ENCODE results near the gene POU5F2.

POU5F2 gene

DNA sequence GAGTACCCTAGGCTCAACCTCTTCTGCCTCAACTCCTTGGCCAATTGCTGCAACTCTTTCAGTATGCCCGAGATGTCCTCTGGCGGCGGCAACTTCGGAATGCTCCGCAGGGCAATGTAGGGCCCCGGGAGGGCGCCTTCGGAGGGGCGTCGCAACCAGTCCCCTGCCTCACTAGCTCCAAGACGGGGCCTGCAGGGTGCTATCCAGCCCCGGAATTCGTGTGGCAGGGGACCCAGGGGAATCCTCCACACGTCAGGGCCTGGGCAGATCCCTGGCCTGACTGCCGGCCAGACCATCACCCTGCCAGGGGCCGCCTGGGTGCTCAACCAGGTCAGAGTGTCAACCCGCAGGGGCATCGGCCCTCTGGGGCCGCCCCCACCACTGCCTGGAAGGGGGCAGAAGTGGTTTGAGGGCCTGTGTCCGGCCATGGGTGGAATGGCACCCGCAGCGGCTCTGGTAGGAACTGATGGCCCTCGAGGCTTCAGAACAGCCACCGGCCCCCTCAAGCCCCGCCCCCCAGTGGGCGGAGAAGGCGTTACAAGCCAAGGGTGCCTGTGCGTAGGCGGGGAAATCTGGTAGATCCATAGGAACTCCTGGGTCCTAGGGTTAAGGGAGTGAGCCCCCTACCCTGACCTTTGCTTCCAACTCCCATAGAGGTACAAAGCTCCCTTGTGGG, at the start of gene POU5F2:
Gene POU5F2, minus strand, starts transcription at position 465 of the 676 bp plus-strand sequence. Its CDS starts 37 bp downstream, at position 428.
- no peak within 1 kb of the TSS for H3K4me3 ChIP-seq (ENCODE audit: low read depth, low read length)
- DNase-seq (ENCODE audit: low read depth, low spot score), result no peak
- ChIA-PET CTCF (no interaction called here), POLR2A (no interaction called here)
- no peak for TF ChIP-seq CTCF (IDR thresholded peaks at IDR 0.05; ENCODE audit: insufficient read depth, low read length, missing control alignments)

DNA sequence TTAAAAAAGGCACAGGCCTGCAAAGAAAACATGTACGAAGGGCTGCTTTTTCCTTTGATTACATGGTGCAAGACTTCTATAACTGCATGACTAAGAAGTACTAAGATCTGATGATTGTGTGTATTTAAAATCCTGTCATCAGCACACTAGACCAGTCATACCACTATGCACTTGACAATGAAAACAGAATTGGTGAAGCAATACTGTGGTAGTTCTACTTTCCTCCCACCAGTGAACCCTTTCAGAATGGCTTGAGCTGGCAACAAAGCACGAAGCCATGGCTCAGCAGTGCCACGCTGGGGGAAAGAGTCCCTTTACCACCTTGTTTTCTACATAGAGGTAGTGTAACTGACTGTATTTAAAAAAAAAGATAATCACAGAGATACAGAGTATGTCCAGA, 49.0 kb upstream of the POU5F2 start:
- POLR2A ChIA-PET, result no interaction called here
- no peak for DNase-seq (ENCODE audit: low read depth, low spot score)
- CTCF ChIA-PET, result interaction anchor here (1.5 to 5.0 kb wide), 6 partner anchors 10 to 191 kb away, joined by 3 to 41 read pairs (median 4); no protein-coding TSS in a partner anchor
- no peak for TF ChIP-seq CTCF (IDR thresholded peaks at IDR 0.05; ENCODE audit: insufficient read depth, low read length, missing control alignments)
- no peak overlapping the region for H3K4me3 ChIP-seq (ENCODE audit: low read depth, low read length)

GRCh38 chr5:93789173-93790067, 48.0 kb upstream of the POU5F2 start:
- DNase-seq (ENCODE audit: low read depth, low spot score), result peak; percentile 12
- CTCF ChIA-PET, result interaction anchor here (0.7 to 5.0 kb wide), 11 partner anchors 11 to 207 kb away, joined by 3 to 41 read pairs (median 4); partner anchors contain the start of gene NR2F1
- no peak for TF ChIP-seq CTCF (IDR thresholded peaks at IDR 0.05; ENCODE audit: insufficient read depth, low read length, missing control alignments)
- H3K4me3 ChIP-seq (ENCODE audit: low read depth, low read length), result no peak overlapping the region
- POLR2A ChIA-PET, result no interaction called here

GRCh38 chr5:93787598-93787997, 46.2 kb upstream of the POU5F2 start:
- ChIA-PET CTCF (interaction anchor here (5.0 kb wide), 1 partner anchor 179 kb away, joined by 25 read pairs; no protein-coding TSS in a partner anchor), POLR2A (no interaction called here)
- no peak for TF ChIP-seq CTCF (IDR thresholded peaks at IDR 0.05; ENCODE audit: insufficient read depth, low read length, missing control alignments)
- no peak overlapping the region for H3K4me3 ChIP-seq (ENCODE audit: low read depth, low read length)
- DNase-seq (ENCODE audit: low read depth, low spot score), result no peak

DNA sequence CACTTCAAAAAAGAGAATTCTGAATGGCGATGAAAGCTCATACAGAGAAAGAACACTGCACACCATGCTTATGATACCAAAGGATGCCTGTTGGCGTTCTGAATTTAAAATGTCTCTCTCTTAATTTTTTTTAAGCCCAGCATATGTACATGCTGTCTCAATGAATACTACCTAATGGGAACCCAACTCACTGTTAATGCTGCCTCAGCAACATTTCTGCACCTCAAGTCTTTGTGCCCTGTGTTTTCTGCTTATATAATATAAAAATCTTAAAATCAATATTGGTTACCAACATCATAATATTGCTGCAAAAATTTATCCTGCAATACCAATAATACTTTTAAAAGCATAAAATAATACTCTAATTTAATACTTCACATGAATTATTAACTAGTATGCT, 44.1 kb upstream of the POU5F2 start:
- no peak overlapping the region for H3K4me3 ChIP-seq (ENCODE audit: low read depth, low read length)
- CTCF ChIA-PET, result interaction anchor here (0.7 to 3.7 kb wide), 3 partner anchors 15 to 201 kb away, joined by 3 to 19 read pairs (median 17); no protein-coding TSS in a partner anchor
- no peak for TF ChIP-seq CTCF (IDR thresholded peaks at IDR 0.05; ENCODE audit: insufficient read depth, low read length, missing control alignments)
- no peak for DNase-seq (ENCODE audit: low read depth, low spot score)
- POLR2A ChIA-PET, result no interaction called here

GRCh38 chr5:93782978-93783377, 41.6 kb upstream of the POU5F2 start:
- ChIA-PET POLR2A (no interaction called here), CTCF (interaction anchor here (1.0 to 3.7 kb wide), 5 partner anchors 9 to 175 kb away, joined by 3 to 19 read pairs (median 3); no protein-coding TSS in a partner anchor)
- DNase-seq (ENCODE audit: low read depth, low spot score), result no peak
- TF ChIP-seq CTCF (IDR thresholded peaks at IDR 0.05; ENCODE audit: insufficient read depth, low read length, missing control alignments), result no peak
- no peak overlapping the region for H3K4me3 ChIP-seq (ENCODE audit: low read depth, low read length)
